Psoas muscle (tissue), 8 donors: ENCODE data around the gene NRP2. TPM values are rescaled to one million over a fixed set of nuclear protein-coding genes. Genes with fewer than 3 reads are reported as not detected.

ENCODE experiments used
- ATAC-seq, 4 donors: fragments of 200-7000 bp; cut with Tn5 transposase; one replicate each; pipeline ENCODE4 v1.9.1; 2020; ENCODE audit warnings: moderate library complexity in 3 of 4, mild to moderate bottlenecking in 2 of 4
- DNase-seq, 2 donors: peaks; one replicate each; pipeline ENCODE4 v3.0.0-alpha.2; 2020
- H3K27ac ChIP-seq: fragments of 200-600 bp; one replicate; pipeline ENCODE4 v1.8.0; 2022
- H3K27me3 ChIP-seq, 3 donors: fragments of 200-600 bp in 1 of 3; one replicate each; pipeline versions ENCODE4 v1.6.1 to v1.8.0; 2013 to 2022; ENCODE audit warnings: low read length in 2 of 3, mild to moderate bottlenecking in 2 of 3, moderate library complexity in 1 of 3; ENCODE audit not compliant: insufficient read depth in 3 of 3
- H3K36me3 ChIP-seq, 2 donors: fragments of 200-600 bp in 1 of 2; one replicate each; pipeline versions ENCODE4 v1.6.1 to v1.8.0; 2013 to 2022; ENCODE audit warnings: low read depth in 1 of 2, mild to moderate bottlenecking in 1 of 2, moderate library complexity in 1 of 2; ENCODE audit not compliant: insufficient read depth in 1 of 2
- H3K4me1 ChIP-seq: fragments of 200-600 bp; one replicate; pipeline ENCODE4 v1.8.0; 2022
- H3K4me3 ChIP-seq: fragments of 200-600 bp; one replicate; pipeline ENCODE4 v1.8.0; 2022; ENCODE audit warnings: mild to moderate bottlenecking
- H3K9me3 ChIP-seq: fragments of 200-600 bp; one replicate; pipeline ENCODE4 v1.8.0; 2022
- CTCF ChIP-seq: fragments of 200-600 bp; IDR thresholded peaks from one replicate; pipeline ENCODE4 v1.8.0; 2022; ENCODE audit warnings: antibody characterized with exemption
- WGBS, 3 donors: extraction: QIAGEN DNeasy Blood & Tissue Kit; methylation state at CpG; one replicate each; pipeline versions ENCODE4 v1.1.6 to v1.1.7; 2013; 5-methylcytosine and 5-hydroxymethylcytosine counted together
- intact Hi-C, 2 donors: fragments of 100-400 bp; cut with DNase I; formaldehyde crosslinking; loops; one replicate each; pipeline versions ENCODE4 v1.11.0 to v1.14.2; 2022
- polyA plus RNA-seq, 3 donors: library from polyadenylated mRNA; stranded (reverse); fragments of 200-250 nt; gene quantifications; one replicate each; pipeline ENCODE4 v1.2.3, GENCODE V29; 2013
- total RNA-seq, 4 donors: library from RNA; stranded (reverse); fragmentation: NEBNext Ultra II Directional in 2 of 4; extraction: Animal tissue kit (Norgen Biotek cat#: 25700) in 2 of 4; gene quantifications; one replicate each; pipeline versions ENCODE4 v1.2.1 to v1.2.4, GENCODE V29; 2021 to 2023
- donor health status: healthy with polysubstance abuse.
- donor health status: DM: no; HTN: no; CAD: no; lungs with moderate emphysema.
- donor health status: Bipolar disorder and iron deficiency.
- donor health status: healthy.
- donor health status: DM: yes; HTN: yes; CAD: no.
- donor health status: DM: no; HTN: no; CAD: no.
- donor health status: DM: no; HTN: no; CAD: no.
- donor health status: DM: yes; HTN: yes; CAD: no.

The NRP2 gene
- total and polyA plus RNA-seq, 7 donors, result 0.67 to 6.9 (median 2.4) TPM

GRCh38 chr2:205775097-205775877, 93.0 kb downstream of the NRP2 start:
- no peaks in the 10 kb centered on the region for H3K9me3 ChIP-seq
- H3K27me3 ChIP-seq, result peaks cover 0 to 7% (median 2%) of the 10 kb centered on the region in 3 donors
- intact Hi-C loops, result loop anchor here (2.0 to 5.0 kb wide), 2 partner anchors 110 to 112 kb away; no protein-coding TSS in a partner anchor
- H3K36me3 ChIP-seq, result no peaks in the 10 kb centered on the region
- no peak for TF ChIP-seq CTCF
- ATAC-seq (no peak), DNase-seq (no peak)
- no peak overlapping the region for H3K27ac ChIP-seq
- H3K4me3 ChIP-seq, result no peak overlapping the region
- no peaks in the 10 kb centered on the region for H3K4me1 ChIP-seq
- 36 to 49% (median 42%) methylated on average over 6 of the region's 6 CpGs for WGBS, 3 donors

GRCh38 chr2:205776139-205776538, 93.8 kb downstream of the NRP2 start:
- intact Hi-C loops, result loop anchor here in 1 of 2 donors (5.0 kb wide), 1 partner anchor 111 kb away; no protein-coding TSS in a partner anchor
- 56 to 75% (median 57%) methylated on average over 19 of the region's 19 CpGs for WGBS, 3 donors
- H3K36me3 ChIP-seq, result no peaks in the 10 kb centered on the region
- no peak overlapping the region for H3K27ac ChIP-seq
- DNase-seq (peak; percentile 26 to 64), ATAC-seq (peak; percentile 67 to 70 (median 68))
- peak; percentile 70 for TF ChIP-seq CTCF
- H3K4me1 ChIP-seq, result no peaks in the 10 kb centered on the region
- no peak overlapping the region for H3K4me3 ChIP-seq
- peaks cover 0 to 7% (median 2%) of the 10 kb centered on the region in 3 donors for H3K27me3 ChIP-seq
- no peaks in the 10 kb centered on the region for H3K9me3 ChIP-seq

GRCh38 chr2:205776720-205777119, 94.4 kb downstream of the NRP2 start:
- no peak for TF ChIP-seq CTCF
- Histone ChIP-seq H3K27ac (no peak overlapping the region), H3K4me1 (no peaks in the 10 kb centered on the region), H3K36me3 (no peaks in the 10 kb centered on the region), H3K9me3 (no peaks in the 10 kb centered on the region), H3K27me3 (peaks cover 0 to 7% (median 2%) of the 10 kb centered on the region in 3 donors), H3K4me3 (no peak overlapping the region)
- intact Hi-C loops, result loop anchor here in 1 of 2 donors (5.0 kb wide), 1 partner anchor 111 kb away; no protein-coding TSS in a partner anchor
- ATAC-seq (no peak), DNase-seq (no peak)
- WGBS, 3 donors, result 75 to 82% (median 78%) methylated on average over 5 of the region's 5 CpGs

GRCh38 chr2:205778356-205778755, 96.1 kb downstream of the NRP2 start:
- no peaks in the 10 kb centered on the region for H3K4me1 ChIP-seq
- intact Hi-C loops, result loop anchor here in 1 of 2 donors (5.0 kb wide), 1 partner anchor 109 kb away; no protein-coding TSS in a partner anchor
- no peak overlapping the region for H3K4me3 ChIP-seq
- TF ChIP-seq CTCF, result no peak
- no peaks in the 10 kb centered on the region for H3K36me3 ChIP-seq
- ATAC-seq (no peak), DNase-seq (no peak)
- peaks cover 0 to 7% (median 2%) of the 10 kb centered on the region in 3 donors for H3K27me3 ChIP-seq
- no peak overlapping the region for H3K27ac ChIP-seq
- WGBS, 3 donors, result 92 to 98% (median 95%) methylated on average over 3 of the region's 3 CpGs
- no peaks in the 10 kb centered on the region for H3K9me3 ChIP-seq
